RWPE1 (cell line): ENCODE results near the gene ASAP2.
A peak's percentile ranks its signal among the peaks of the same experiment; 100 is the strongest.

ENCODE experiments used
- CTCF ChIA-PET: fragments of 350-600 bp; sonication (Branson Sonifier 250); formaldehyde crosslinking; extraction: SDS; loops from one replicate; lab custom pipeline; 2021; lab: Yijun Ruan, JAX
- POLR2A ChIA-PET: fragments of 400-600 bp; formaldehyde crosslinking; extraction: SDS; loops from one replicate; lab custom pipeline; 2020; ENCODE audit warnings: antibody characterized with exemption; ENCODE audit not compliant: low non-redundant PET; lab: Yijun Ruan, JAX
- DNase-seq: peaks from one replicate; pipeline ENCODE4 v3.0.0; 2012; ENCODE audit warnings: low spot score
- H3K27ac ChIP-seq: fragments of 450-650 bp; 2 replicates; pipeline ENCODE4 v1.5.1; 2017
- CTCF ChIP-seq: fragments of 450-650 bp; conservative IDR thresholded peaks from 2 replicates; pipeline ENCODE4 v1.5.1; 2017; ENCODE audit warnings: low read depth, mild to moderate bottlenecking

ASAP2 gene

GRCh38 chr2:9370746-9371145 lies 164.1 kb downstream of the ASAP2 start:
- ChIA-PET POLR2A (no interaction called here), CTCF (interaction anchor here (0.6 kb wide), 2 partner anchors 155 to 228 kb away, joined by 3 to 7 read pairs; no protein-coding TSS in a partner anchor)
- no peak for TF ChIP-seq CTCF
- no peak for DNase-seq
- H3K27ac ChIP-seq: peak overlapping the region; percentile 33

- CTCF ChIA-PET: interaction anchor here (0.7 kb wide), 1 partner anchor 88 kb away, joined by 5 read pairs; no protein-coding TSS in a partner anchor
- H3K27ac ChIP-seq: peak overlapping the region; percentile 31
- no peak for TF ChIP-seq CTCF
- DNase-seq: no peak
- POLR2A ChIA-PET: no interaction called here
These were observed 166.4 kb downstream of the ASAP2 start for GRCh38 chr2:9373047-9373446.

- H3K27ac ChIP-seq: peak overlapping the region; percentile 31
- CTCF ChIA-PET: interaction anchor here (0.7 kb wide), 1 partner anchor 88 kb away, joined by 5 read pairs; no protein-coding TSS in a partner anchor
- DNase-seq: no peak
- POLR2A ChIA-PET: no interaction called here
- TF ChIP-seq CTCF: no peak
These were observed 166.9 kb downstream of the ASAP2 start for GRCh38 chr2:9373476-9373875.

GRCh38 chr2:9374071-9374730 lies 167.6 kb downstream of the ASAP2 start:
- no peak for DNase-seq
- H3K27ac ChIP-seq: no peak overlapping the region
- CTCF ChIA-PET: no interaction called here
- POLR2A ChIA-PET: interaction anchor here (0.6 kb wide), 1 partner anchor 13 kb away, joined by 10 read pairs; no protein-coding TSS in a partner anchor
- no peak for TF ChIP-seq CTCF

GRCh38 chr2:9375857-9376428 lies 169.3 kb downstream of the ASAP2 start:
- DNase-seq: no peak
- POLR2A ChIA-PET: no interaction called here
- peak overlapping the region; percentile 35 for H3K27ac ChIP-seq
- CTCF ChIA-PET: no interaction called here
- no peak for TF ChIP-seq CTCF

GRCh38 chr2:9377461-9378097 lies 171.0 kb downstream of the ASAP2 start:
- DNase-seq: no peak
- ChIA-PET POLR2A (no interaction called here), CTCF (no interaction called here)
- H3K27ac ChIP-seq: peak overlapping the region; percentile 75
- TF ChIP-seq CTCF: no peak
